ENCODE results near the gene GRM7. TPM values are rescaled to one million over a fixed set of nuclear protein-coding genes. Genes with fewer than 3 reads are reported as not detected.
A peak's percentile ranks its signal among the peaks of the same experiment; 100 is the strongest.

Gene GRM7
- total RNA-seq, 1 donor from 2014 or later, result not detected

DNA sequence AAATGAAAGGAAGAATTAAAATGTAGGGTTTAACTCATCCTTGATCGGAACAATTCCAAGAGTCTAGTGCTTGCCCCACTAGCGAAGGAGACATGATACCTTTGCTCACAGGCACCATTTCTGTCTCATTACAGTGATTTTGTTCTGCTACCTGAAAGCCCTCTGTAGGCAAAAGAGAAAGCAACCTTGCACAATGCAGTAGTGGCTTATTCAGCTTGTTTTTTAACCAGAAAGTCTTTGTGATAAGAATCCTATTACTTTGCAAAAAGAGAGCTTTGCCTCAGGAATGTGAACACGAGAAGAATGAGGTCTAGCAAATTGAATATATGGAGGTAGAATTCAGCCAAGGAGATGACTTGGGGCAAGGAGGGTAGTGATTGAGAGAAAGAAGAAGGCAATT is 684.4 kb downstream of the GRM7 start:
- Histone ChIP-seq H3K36me3 (ENCODE audit: control insufficient read depth, insufficient read depth, low read length) (no peaks in the 10 kb centered on the region), H3K27me3 (ENCODE audit: control insufficient read depth, insufficient read depth, low read length) (no peaks in the 10 kb centered on the region), H3K4me3 (ENCODE audit: low read depth, low read length) (no peak overlapping the region)
- FAIRE-seq (no peak), DNase-seq (ENCODE audit: low read depth) (no peak)
- TF ChIP-seq, protein P1, sequence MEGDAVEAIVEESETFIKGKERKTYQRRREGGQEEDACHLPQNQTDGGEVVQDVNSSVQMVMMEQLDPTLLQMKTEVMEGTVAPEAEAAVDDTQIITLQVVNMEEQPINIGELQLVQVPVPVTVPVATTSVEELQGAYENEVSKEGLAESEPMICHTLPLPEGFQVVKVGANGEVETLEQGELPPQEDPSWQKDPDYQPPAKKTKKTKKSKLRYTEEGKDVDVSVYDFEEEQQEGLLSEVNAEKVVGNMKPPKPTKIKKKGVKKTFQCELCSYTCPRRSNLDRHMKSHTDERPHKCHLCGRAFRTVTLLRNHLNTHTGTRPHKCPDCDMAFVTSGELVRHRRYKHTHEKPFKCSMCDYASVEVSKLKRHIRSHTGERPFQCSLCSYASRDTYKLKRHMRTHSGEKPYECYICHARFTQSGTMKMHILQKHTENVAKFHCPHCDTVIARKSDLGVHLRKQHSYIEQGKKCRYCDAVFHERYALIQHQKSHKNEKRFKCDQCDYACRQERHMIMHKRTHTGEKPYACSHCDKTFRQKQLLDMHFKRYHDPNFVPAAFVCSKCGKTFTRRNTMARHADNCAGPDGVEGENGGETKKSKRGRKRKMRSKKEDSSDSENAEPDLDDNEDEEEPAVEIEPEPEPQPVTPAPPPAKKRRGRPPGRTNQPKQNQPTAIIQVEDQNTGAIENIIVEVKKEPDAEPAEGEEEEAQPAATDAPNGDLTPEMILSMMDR (IDR thresholded peaks at IDR 0.05; ENCODE audit: insufficient read depth, low read length, severe bottlenecking), result no peak

GRCh38 chr3:7546253-7546652 is 685.3 kb downstream of the GRM7 start:
- Histone ChIP-seq H3K27me3 (ENCODE audit: control insufficient read depth, insufficient read depth, low read length) (no peaks in the 10 kb centered on the region), H3K36me3 (ENCODE audit: control insufficient read depth, insufficient read depth, low read length) (no peaks in the 10 kb centered on the region), H3K4me3 (ENCODE audit: low read depth, low read length) (no peak overlapping the region)
- TF ChIP-seq, protein P1 (IDR thresholded peaks at IDR 0.05; ENCODE audit: insufficient read depth, low read length, severe bottlenecking), result peak; percentile 32
- peak; percentile 7 for FAIRE-seq
- peak; percentile 55 for DNase-seq (ENCODE audit: low read depth)

DNA sequence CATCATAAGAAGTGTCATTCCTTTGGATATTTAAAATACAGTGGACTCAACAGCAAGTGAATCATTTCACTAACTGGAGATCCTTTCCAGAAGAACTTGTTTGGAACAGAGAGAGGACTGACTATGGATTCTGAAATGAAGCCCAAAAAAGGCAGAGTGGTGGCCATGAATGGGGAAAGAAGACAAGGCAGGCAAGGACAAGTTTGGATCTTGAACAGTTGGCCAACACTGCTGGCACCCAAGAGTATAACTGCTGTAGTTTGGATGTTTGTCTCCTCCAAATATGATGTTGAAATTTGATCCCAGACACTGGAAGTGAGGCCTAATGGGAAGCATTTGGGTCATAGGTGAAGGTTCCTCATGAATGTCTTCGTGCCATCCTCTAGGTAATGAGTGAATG is 686.9 kb downstream of the GRM7 start:
- FAIRE-seq (no peak), DNase-seq (ENCODE audit: low read depth) (no peak)
- Histone ChIP-seq H3K27me3 (ENCODE audit: control insufficient read depth, insufficient read depth, low read length) (no peaks in the 10 kb centered on the region), H3K36me3 (ENCODE audit: control insufficient read depth, insufficient read depth, low read length) (no peaks in the 10 kb centered on the region), H3K4me3 (ENCODE audit: low read depth, low read length) (no peak overlapping the region)
- TF ChIP-seq, protein P1 (IDR thresholded peaks at IDR 0.05; ENCODE audit: insufficient read depth, low read length, severe bottlenecking), result no peak

- TF ChIP-seq, protein P1 (IDR thresholded peaks at IDR 0.05; ENCODE audit: insufficient read depth, low read length, severe bottlenecking), result no peak
- DNase-seq (ENCODE audit: low read depth) (peak; percentile 89), FAIRE-seq (no peak)
- no peaks in the 10 kb centered on the region for H3K27me3 ChIP-seq (ENCODE audit: control insufficient read depth, insufficient read depth, low read length)
- H3K4me3 ChIP-seq (ENCODE audit: low read depth, low read length), result no peak overlapping the region
- H3K36me3 ChIP-seq (ENCODE audit: control insufficient read depth, insufficient read depth, low read length), result no peaks in the 10 kb centered on the region
Observed at GRCh38 chr3:7562892-7563291, 702.0 kb downstream of the GRM7 start.

DNA sequence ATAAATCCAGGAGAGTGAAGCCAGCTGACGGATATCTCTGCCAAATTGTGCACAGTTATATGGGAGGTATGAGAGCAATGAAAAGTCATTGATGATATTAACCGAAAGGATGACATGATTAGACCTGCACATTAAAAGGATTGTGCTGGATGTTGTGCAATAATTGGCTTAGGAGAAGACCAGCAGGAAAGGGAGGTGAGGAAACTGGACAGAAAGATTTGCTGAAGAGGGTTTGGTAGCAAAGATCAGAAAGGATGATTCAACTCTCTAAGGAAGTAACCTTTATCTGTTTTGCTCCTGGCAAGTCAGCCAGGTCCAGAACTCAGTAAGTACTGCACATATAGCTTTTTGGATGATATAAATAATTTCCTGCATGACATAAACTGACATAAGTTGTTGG is 704.7 kb downstream of the GRM7 start:
- H3K27me3 ChIP-seq (ENCODE audit: control insufficient read depth, insufficient read depth, low read length), result no peaks in the 10 kb centered on the region
- H3K4me3 ChIP-seq (ENCODE audit: low read depth, low read length), result no peak overlapping the region
- peak; percentile 88 for DNase-seq (ENCODE audit: low read depth)
- no peaks in the 10 kb centered on the region for H3K36me3 ChIP-seq (ENCODE audit: control insufficient read depth, insufficient read depth, low read length)
- FAIRE-seq, result no peak
- TF ChIP-seq, protein P1 (IDR thresholded peaks at IDR 0.05; ENCODE audit: insufficient read depth, low read length, severe bottlenecking), result no peak

DNA sequence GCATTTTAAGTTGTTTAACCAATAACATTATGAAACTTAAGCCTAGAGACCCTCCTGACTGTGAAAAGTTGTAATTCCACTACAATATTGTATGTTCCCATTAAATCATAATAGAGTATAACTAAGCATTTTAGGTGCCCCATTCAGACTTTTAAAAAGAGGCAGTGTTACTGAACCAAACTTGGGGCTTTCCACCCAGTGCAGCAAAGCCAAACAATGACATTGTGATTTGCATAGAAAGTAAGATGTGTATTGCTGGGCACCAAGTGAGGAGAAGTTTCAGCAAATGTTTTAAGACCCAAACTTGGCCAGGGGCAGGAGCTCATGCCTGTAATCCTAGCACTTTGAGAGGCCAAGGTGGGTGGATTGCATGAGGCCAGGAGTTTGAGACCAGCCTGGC is 706.2 kb downstream of the GRM7 start:
- no peaks in the 10 kb centered on the region for H3K27me3 ChIP-seq (ENCODE audit: control insufficient read depth, insufficient read depth, low read length)
- FAIRE-seq (no peak), DNase-seq (ENCODE audit: low read depth) (no peak)
- H3K36me3 ChIP-seq (ENCODE audit: control insufficient read depth, insufficient read depth, low read length), result no peaks in the 10 kb centered on the region
- H3K4me3 ChIP-seq (ENCODE audit: low read depth, low read length), result no peak overlapping the region
- TF ChIP-seq, protein P1 (IDR thresholded peaks at IDR 0.05; ENCODE audit: insufficient read depth, low read length, severe bottlenecking), result no peak

All from bronchial epithelial cell (primary cell).